Keratinocyte (primary cell): ENCODE measurements around the gene TDRD3.

ENCODE experiments used
- CTCF ChIP-seq, 3 experiments: IDR thresholded peaks in 1 of 3; conservative IDR thresholded peaks in 1 of 3; optimal IDR thresholded peaks in 1 of 3; 2 replicates in 2 of 3; 3 replicates in 1 of 3; pipeline versions ENCODE3 to v1.5.1; 2011; ENCODE audit warnings: low read length in 3 of 3, mild to moderate bottlenecking in 3 of 3, moderate library complexity in 2 of 3, control low read depth in 1 of 3, inconsistent platforms in 1 of 3; ENCODE audit not compliant: insufficient read depth in 2 of 3; ENCODE audit errors: extremely low read depth in 1 of 3
- EZH2 ChIP-seq: IDR thresholded peaks from one replicate; pipeline ENCODE4 v1.6.1; 2012; ENCODE audit warnings: inconsistent platforms, mild to moderate bottlenecking, low read length, moderate library complexity

GRCh38 chr13:60426075-60426474 lies 29.1 kb downstream of the TDRD3 start:
- TF ChIP-seq CTCF (optimal IDR thresholded peaks at IDR 0.05 in 1 of 3, IDR thresholded peaks at IDR 0.05 in 1 of 3, conservative IDR thresholded peaks at IDR 0.05 in 1 of 3; ENCODE audit: extremely low read depth in 1 of 3, insufficient read depth in 2 of 3, low read length in 3 of 3): no peak
- TF ChIP-seq EZH2: no peak
